Vein endothelial cell (primary cell): ENCODE results near the gene OPN3. TPM values are rescaled to one million over a fixed set of nuclear protein-coding genes. Genes with fewer than 3 reads are reported as not detected.

Experiments used
- total RNA-seq: library from RNA; depleted of rRNA; stranded (reverse); fragments of >200 nt; gene quantifications from 2 replicates; pipeline ENCODE4 v1.2.3, GENCODE V29; 2012

The OPN3 gene
- 12.8 and 23.5 TPM in 2 replicates for total RNA-seq

GRCh38 chr1:241640149-241640866 is at the start of gene OPN3, which contains the start of gene CHML:
OPN3 (minus strand) TSS chr1:241640369; CDS start chr1:241640254, 115 bp downstream.
CHML (minus strand) TSS chr1:241640369; CDS start chr1:241635766, 4,603 bp downstream.

GRCh38 chr1:241652012-241652411 is 11.8 kb upstream of the OPN3 start, which contains the start of gene WDR64:
WDR64 (plus strand) TSS chr1:241652281; CDS start chr1:241652485, 204 bp downstream.

Other genes starting within 250 kb of the OPN3 start
- gene FH, start 120.6 kb downstream of the OPN3 start, total RNA-seq = 125 and 133 TPM in 2 replicates
- gene KMO, start 108.0 kb downstream of the OPN3 start, total RNA-seq = not detected in 2 replicates
- gene CHML, start within 50 bp of the OPN3 start, total RNA-seq = 20.6 and 26.0 TPM in 2 replicates
- gene WDR64, start 11.9 kb upstream of the OPN3 start, total RNA-seq = not detected in 2 replicates
- gene EXO1, start 207.8 kb upstream of the OPN3 start, total RNA-seq = 4.6 and 11.9 TPM in 2 replicates